ENCODE results near the gene PRKD3. TPM values are rescaled to one million over a fixed set of nuclear protein-coding genes. Genes with fewer than 3 reads are reported as not detected.

Gene PRKD3
- total and polyA plus RNA-seq, 10 of the 15 experiments (the other 5 are each of a cell fraction or from before 2014, with no cell fraction given): 3.3 to 14.9 (median 7.9) TPM

DNA sequence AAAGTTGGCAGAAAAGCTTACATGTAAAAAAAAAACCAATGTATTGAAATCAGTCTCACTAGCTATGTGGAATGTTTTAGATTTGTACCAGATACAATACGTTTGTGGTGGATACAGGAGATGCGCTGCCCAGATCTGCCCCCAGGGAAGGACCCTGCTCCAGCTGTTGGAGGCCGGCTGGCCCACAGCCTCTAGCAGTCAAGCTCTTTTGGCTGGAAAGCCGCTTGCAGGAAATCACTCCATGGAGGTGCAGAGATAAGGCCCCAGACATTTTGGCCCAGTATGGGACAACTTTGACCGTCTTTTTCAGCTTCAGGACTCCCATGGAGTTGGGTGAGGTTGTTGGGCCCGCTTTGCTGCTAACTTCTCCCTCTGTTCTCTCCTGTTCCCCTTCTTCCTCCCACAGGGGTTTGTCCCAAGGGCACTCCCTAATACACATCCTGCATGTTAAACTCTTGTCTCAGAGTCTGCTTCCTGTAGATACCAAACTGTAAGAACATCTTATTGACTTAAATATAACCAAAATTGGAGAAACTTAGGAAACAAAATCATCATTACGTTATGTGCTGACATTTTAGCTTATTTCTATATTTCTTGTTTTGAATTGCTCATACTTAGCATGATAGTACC is 18.1 kb upstream of the PRKD3 start:
- ChIA-PET RAD21 (ENCODE audit: unreplicated experiment) (interaction anchor here (1.8 kb wide), 1 partner anchor 54 kb away, joined by 3 read pairs; no protein-coding TSS in a partner anchor), POLR2A (interaction anchor here (0.6 kb wide), 1 partner anchor 14 kb away, joined by 3 read pairs; no protein-coding TSS in a partner anchor)

More for the DNA sequence above, 18.1 kb upstream of the PRKD3 start:
- no peaks in the 10 kb centered on the region for H3K9me3 ChIP-seq (replicated peaks; ENCODE audit: control insufficient read depth, insufficient read depth, low read length)
- H3K9ac ChIP-seq (ENCODE audit: control insufficient read depth, insufficient read depth, low read length): no peak overlapping the region
- H3K36me3 ChIP-seq (ENCODE audit: control insufficient read depth in 2 of 2, insufficient read depth in 2 of 2, low read length in 1 of 2): no peaks in the 10 kb centered on the region
- no peak for DNase-seq (ENCODE audit: low read depth, low spot score)
- peaks cover 7% of the 10 kb centered on the region; the same call in 1 of the 2 replicates for H3K4me1 ChIP-seq (ENCODE audit: control insufficient read depth, insufficient read depth, low read length)
- WGBS (ENCODE audit: insufficient coverage, insufficient replicate concordance, low lambda C conversion rate, missing lambda C conversion rate): 80% methylated on average over 7 of the region's 7 CpGs
- H4K20me1 ChIP-seq (ENCODE audit: control insufficient read depth, insufficient read depth): no peaks in the 10 kb centered on the region
- in situ Hi-C loops (cut with MboI) (no loop called here), intact Hi-C loops (cut with micrococcal nuclease; ENCODE audit: unreplicated experiment) (no loop called here)
- no peak overlapping the region for H3K4me2 ChIP-seq (ENCODE audit: control insufficient read depth, insufficient read depth)
- SMC1A ChIA-PET (ENCODE audit: uncharacterized antibody, unreplicated experiment): interaction anchor here (1.0 kb wide), 1 partner anchor 18 kb away, joined by 3 read pairs; no protein-coding TSS in a partner anchor
- FAIRE-seq: no peak
- no TSS peak for BruUV-seq (replicated peaks)
- H3K79me2 ChIP-seq (ENCODE audit: control insufficient read depth, insufficient read depth, low read length): no peaks in the 10 kb centered on the region
- H3K27me3 ChIP-seq (replicated peaks in 1 of 2; ENCODE audit: control insufficient read depth in 2 of 2, insufficient read depth in 2 of 2, low read length in 1 of 2): peaks cover 9 to 15% of the 10 kb centered on the region in 2 experiments
- TF ChIP-seq CEBPB (IDR thresholded peaks at IDR 0.05; ENCODE audit: borderline replicate concordance in 1 of 2, low read depth in 2 of 2, low read length in 2 of 2) (no peak), POLR2AphosphoS5 (IDR thresholded peaks at IDR 0.05; ENCODE audit: low read length) (no peak), JUND (IDR thresholded peaks at IDR 0.05; ENCODE audit: low read depth, low read length) (no peak), RAD21 (IDR thresholded peaks at IDR 0.05; ENCODE audit: insufficient read depth, low read depth, low read length) (no peak), NR2F1 (conservative IDR thresholded peaks at IDR 0.05) (no peak), ASH2L (IDR thresholded peaks at IDR 0.05; ENCODE audit: borderline replicate concordance, low read depth) (no peak), CHD4 (IDR thresholded peaks at IDR 0.05) (no peak), EGR1 (IDR thresholded peaks at IDR 0.05; ENCODE audit: borderline replicate concordance in 1 of 2, low read depth in 2 of 2, low read length in 2 of 2) (no peak), SIN3A (IDR thresholded peaks at IDR 0.05; ENCODE audit: low read depth, low read length) (no peak), SMARCA5 (IDR thresholded peaks at IDR 0.05) (no peak)
- TF ChIP-seq, protein P1, sequence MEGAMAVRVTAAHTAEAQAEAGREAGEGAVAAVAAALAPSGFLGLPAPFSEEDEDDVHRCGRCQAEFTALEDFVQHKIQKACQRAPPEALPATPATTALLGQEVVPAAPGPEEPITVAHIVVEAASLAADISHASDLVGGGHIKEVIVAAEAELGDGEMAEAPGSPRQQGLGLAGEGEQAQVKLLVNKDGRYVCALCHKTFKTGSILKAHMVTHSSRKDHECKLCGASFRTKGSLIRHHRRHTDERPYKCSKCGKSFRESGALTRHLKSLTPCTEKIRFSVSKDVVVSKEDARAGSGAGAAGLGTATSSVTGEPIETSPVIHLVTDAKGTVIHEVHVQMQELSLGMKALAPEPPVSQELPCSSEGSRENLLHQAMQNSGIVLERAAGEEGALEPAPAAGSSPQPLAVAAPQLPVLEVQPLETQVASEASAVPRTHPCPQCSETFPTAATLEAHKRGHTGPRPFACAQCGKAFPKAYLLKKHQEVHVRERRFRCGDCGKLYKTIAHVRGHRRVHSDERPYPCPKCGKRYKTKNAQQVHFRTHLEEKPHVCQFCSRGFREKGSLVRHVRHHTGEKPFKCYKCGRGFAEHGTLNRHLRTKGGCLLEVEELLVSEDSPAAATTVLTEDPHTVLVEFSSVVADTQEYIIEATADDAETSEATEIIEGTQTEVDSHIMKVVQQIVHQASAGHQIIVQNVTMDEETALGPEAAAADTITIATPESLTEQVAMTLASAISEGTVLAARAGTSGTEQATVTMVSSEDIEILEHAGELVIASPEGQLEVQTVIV (IDR thresholded peaks at IDR 0.05; ENCODE audit: borderline replicate concordance, partially characterized antibody): no peak
- TF ChIP-seq, protein P2, sequence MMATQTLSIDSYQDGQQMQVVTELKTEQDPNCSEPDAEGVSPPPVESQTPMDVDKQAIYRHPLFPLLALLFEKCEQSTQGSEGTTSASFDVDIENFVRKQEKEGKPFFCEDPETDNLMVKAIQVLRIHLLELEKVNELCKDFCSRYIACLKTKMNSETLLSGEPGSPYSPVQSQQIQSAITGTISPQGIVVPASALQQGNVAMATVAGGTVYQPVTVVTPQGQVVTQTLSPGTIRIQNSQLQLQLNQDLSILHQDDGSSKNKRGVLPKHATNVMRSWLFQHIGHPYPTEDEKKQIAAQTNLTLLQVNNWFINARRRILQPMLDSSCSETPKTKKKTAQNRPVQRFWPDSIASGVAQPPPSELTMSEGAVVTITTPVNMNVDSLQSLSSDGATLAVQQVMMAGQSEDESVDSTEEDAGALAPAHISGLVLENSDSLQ (IDR thresholded peaks at IDR 0.05): no peak
- TF ChIP-seq, protein P3, sequence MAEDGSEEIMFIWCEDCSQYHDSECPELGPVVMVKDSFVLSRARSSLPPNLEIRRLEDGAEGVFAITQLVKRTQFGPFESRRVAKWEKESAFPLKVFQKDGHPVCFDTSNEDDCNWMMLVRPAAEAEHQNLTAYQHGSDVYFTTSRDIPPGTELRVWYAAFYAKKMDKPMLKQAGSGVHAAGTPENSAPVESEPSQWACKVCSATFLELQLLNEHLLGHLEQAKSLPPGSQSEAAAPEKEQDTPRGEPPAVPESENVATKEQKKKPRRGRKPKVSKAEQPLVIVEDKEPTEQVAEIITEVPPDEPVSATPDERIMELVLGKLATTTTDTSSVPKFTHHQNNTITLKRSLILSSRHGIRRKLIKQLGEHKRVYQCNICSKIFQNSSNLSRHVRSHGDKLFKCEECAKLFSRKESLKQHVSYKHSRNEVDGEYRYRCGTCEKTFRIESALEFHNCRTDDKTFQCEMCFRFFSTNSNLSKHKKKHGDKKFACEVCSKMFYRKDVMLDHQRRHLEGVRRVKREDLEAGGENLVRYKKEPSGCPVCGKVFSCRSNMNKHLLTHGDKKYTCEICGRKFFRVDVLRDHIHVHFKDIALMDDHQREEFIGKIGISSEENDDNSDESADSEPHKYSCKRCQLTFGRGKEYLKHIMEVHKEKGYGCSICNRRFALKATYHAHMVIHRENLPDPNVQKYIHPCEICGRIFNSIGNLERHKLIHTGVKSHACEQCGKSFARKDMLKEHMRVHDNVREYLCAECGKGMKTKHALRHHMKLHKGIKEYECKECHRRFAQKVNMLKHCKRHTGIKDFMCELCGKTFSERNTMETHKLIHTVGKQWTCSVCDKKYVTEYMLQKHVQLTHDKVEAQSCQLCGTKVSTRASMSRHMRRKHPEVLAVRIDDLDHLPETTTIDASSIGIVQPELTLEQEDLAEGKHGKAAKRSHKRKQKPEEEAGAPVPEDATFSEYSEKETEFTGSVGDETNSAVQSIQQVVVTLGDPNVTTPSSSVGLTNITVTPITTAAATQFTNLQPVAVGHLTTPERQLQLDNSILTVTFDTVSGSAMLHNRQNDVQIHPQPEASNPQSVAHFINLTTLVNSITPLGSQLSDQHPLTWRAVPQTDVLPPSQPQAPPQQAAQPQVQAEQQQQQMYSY (CRISPR knock-in tag; IDR thresholded peaks at IDR 0.05): no peak
- TF ChIP-seq, protein P4, sequence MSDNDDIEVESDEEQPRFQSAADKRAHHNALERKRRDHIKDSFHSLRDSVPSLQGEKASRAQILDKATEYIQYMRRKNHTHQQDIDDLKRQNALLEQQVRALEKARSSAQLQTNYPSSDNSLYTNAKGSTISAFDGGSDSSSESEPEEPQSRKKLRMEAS (IDR thresholded peaks at IDR 0.05; ENCODE audit: low read depth, low read length): no peak
- CTCF ChIA-PET: interaction anchor here (0.5 to 1.0 kb wide), 2 partner anchors 25 to 35 kb away, joined by 3 read pairs; no protein-coding TSS in a partner anchor
- H3K27ac ChIP-seq (ENCODE audit: control insufficient read depth, insufficient read depth): no peak overlapping the region
- H2AFZ ChIP-seq (ENCODE audit: control insufficient read depth, low read depth, low read length): no peak overlapping the region
- no peak overlapping the region for H3K4me3 ChIP-seq
- no peak for ATAC-seq
